Stimulated activated CD8-positive, alpha-beta memory T cell treated with anti-CD3 and anti-CD28 coated beads, Interleukin-2, amount 100 ng/mL, for 1 hour (primary cell): ENCODE results near the gene RABGAP1L.
"Not testable (repeated sequence)": the region's sequence is repeated elsewhere in the genome, so short reads cannot be mapped to it uniquely, and the experiment has no call there.

Source experiments
- DNase-seq, 2 donors: peaks; one replicate each; pipeline ENCODE4 v3.0.0-alpha.2; 2020; ENCODE audit warnings: low read depth in 2 of 2

RABGAP1L gene

GRCh38 chr1:175033953-175034352 is 874.6 kb downstream of the RABGAP1L start:
- no peak for DNase-seq

GRCh38 chr1:175034775-175035174 is 875.5 kb downstream of the RABGAP1L start:
- no peak for DNase-seq

- no peak for DNase-seq
Measured at GRCh38 chr1:175035865-175036264, 876.5 kb downstream of the RABGAP1L start.

GRCh38 chr1:175036476-175036875 is 877.2 kb downstream of the RABGAP1L start:
- DNase-seq, result no peak

- DNase-seq, result no peak
Measured at GRCh38 chr1:175037416-175037815, 878.1 kb downstream of the RABGAP1L start.

GRCh38 chr1:175040324-175040879 is 881.1 kb downstream of the RABGAP1L start:
- no peak for DNase-seq

GRCh38 chr1:175042650-175043049 is 883.3 kb downstream of the RABGAP1L start:
- no peak for DNase-seq

- DNase-seq, result no peak
Measured at GRCh38 chr1:175043824-175044223, 884.5 kb downstream of the RABGAP1L start.

GRCh38 chr1:175044591-175044990 is 885.3 kb downstream of the RABGAP1L start:
- not testable (repeated sequence) for DNase-seq
